GM18951 (cell line): ENCODE results near the gene AQP9.
"Not testable (repeated sequence)": the region's sequence is repeated elsewhere in the genome, so short reads cannot be mapped to it uniquely, and the experiment has no call there.

ENCODE experiments used
- POLR2A ChIP-seq: IDR thresholded peaks from 4 replicates; pipeline ENCODE4 v1.6.1; 2011; ENCODE audit warnings: mild to moderate bottlenecking; ENCODE audit not compliant: insufficient read length, insufficient read depth; ENCODE audit errors: extremely low read depth
- in situ Hi-C: fragments of 300-500 bp; cut with MboI; formaldehyde crosslinking; loops from one replicate; pipeline ENCODE4 v1.12.0; 2022; ENCODE audit warnings: low sequenced_read_pairs, mixed read lengths, inconsistent platforms; ENCODE audit not compliant: unreplicated experiment

Gene AQP9

GRCh38 chr15:58138106-58138505 is at the start of gene AQP9:
TSS of gene AQP9 (plus strand) at chr15:58138381. CDS start at chr15:58138566, 185 bp downstream.
- TF ChIP-seq POLR2A: no peak
- in situ Hi-C loops: no loop called here

- no peak for TF ChIP-seq POLR2A
- in situ Hi-C loops: no loop called here
These were observed 42.8 kb upstream of the AQP9 start for GRCh38 chr15:58095415-58095814.

GRCh38 chr15:58096529-58097084 is 41.6 kb upstream of the AQP9 start:
- in situ Hi-C loops: no loop called here
- TF ChIP-seq POLR2A: no peak

GRCh38 chr15:58103482-58103881 is 34.7 kb upstream of the AQP9 start:
- in situ Hi-C loops: no loop called here

GRCh38 chr15:58108117-58108516 is 30.1 kb upstream of the AQP9 start:
- no peak for TF ChIP-seq POLR2A
- in situ Hi-C loops: no loop called here

More at GRCh38 chr15:58103482-58103881, 34.7 kb upstream of the AQP9 start:
- TF ChIP-seq POLR2A: no peak

- in situ Hi-C loops: no loop called here
- TF ChIP-seq POLR2A: no peak
These were observed 28.8 kb upstream of the AQP9 start for GRCh38 chr15:58109419-58109818.

GRCh38 chr15:58110999-58111717 is 27.0 kb upstream of the AQP9 start:
- TF ChIP-seq POLR2A: no peak
- in situ Hi-C loops: no loop called here

- in situ Hi-C loops: no loop called here
These were observed 26.5 kb upstream of the AQP9 start for GRCh38 chr15:58111718-58112104.

GRCh38 chr15:58113358-58113757 is 24.8 kb upstream of the AQP9 start:
- in situ Hi-C loops: not testable (repeated sequence)

More at GRCh38 chr15:58111718-58112104, 26.5 kb upstream of the AQP9 start:
- no peak for TF ChIP-seq POLR2A

- in situ Hi-C loops: no loop called here
- no peak for TF ChIP-seq POLR2A
These were observed 23.8 kb upstream of the AQP9 start for GRCh38 chr15:58114388-58114787.

GRCh38 chr15:58114812-58115211 is 23.4 kb upstream of the AQP9 start:
- in situ Hi-C loops: no loop called here
- no peak for TF ChIP-seq POLR2A

GRCh38 chr15:58115692-58116091 is 22.5 kb upstream of the AQP9 start:
- no peak for TF ChIP-seq POLR2A
- in situ Hi-C loops: no loop called here

- in situ Hi-C loops: no loop called here
- TF ChIP-seq POLR2A: no peak
These were observed 20.6 kb upstream of the AQP9 start for GRCh38 chr15:58117619-58118018.

- in situ Hi-C loops: no loop called here
- TF ChIP-seq POLR2A: no peak
These were observed 19.9 kb upstream of the AQP9 start for GRCh38 chr15:58118272-58118671.
